Measurements from ENCODE around the gene FCHO2.
"Not testable (repeated sequence)": the region's sequence is repeated elsewhere in the genome, so short reads cannot be mapped to it uniquely, and the experiment has no call there.

Gene FCHO2

GRCh38 chr5:73022471-73023169 lies 66.8 kb downstream of the FCHO2 start:
- no peak overlapping the region for H3K4me2 ChIP-seq (ENCODE audit: low read length)
- no peak overlapping the region for H3K4me3 ChIP-seq (ENCODE audit: low read length)
- no peaks in the 10 kb centered on the region for H4K20me1 ChIP-seq (ENCODE audit: insufficient read depth, low read length)
- TF ChIP-seq, protein P1, sequence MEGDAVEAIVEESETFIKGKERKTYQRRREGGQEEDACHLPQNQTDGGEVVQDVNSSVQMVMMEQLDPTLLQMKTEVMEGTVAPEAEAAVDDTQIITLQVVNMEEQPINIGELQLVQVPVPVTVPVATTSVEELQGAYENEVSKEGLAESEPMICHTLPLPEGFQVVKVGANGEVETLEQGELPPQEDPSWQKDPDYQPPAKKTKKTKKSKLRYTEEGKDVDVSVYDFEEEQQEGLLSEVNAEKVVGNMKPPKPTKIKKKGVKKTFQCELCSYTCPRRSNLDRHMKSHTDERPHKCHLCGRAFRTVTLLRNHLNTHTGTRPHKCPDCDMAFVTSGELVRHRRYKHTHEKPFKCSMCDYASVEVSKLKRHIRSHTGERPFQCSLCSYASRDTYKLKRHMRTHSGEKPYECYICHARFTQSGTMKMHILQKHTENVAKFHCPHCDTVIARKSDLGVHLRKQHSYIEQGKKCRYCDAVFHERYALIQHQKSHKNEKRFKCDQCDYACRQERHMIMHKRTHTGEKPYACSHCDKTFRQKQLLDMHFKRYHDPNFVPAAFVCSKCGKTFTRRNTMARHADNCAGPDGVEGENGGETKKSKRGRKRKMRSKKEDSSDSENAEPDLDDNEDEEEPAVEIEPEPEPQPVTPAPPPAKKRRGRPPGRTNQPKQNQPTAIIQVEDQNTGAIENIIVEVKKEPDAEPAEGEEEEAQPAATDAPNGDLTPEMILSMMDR (IDR thresholded peaks at IDR 0.05; ENCODE audit: low read depth, low read length): no peak
- TF ChIP-seq EZH2phosphoT487 (IDR thresholded peaks at IDR 0.05; ENCODE audit: low read depth): no peak
- no peak overlapping the region for H3K9ac ChIP-seq (ENCODE audit: low read length)
- no peaks in the 10 kb centered on the region for H3K36me3 ChIP-seq (replicated peaks; ENCODE audit: low read depth, low read length)
- H3K27ac ChIP-seq (ENCODE audit: low read length): no peak overlapping the region
- no peaks in the 10 kb centered on the region for H3K27me3 ChIP-seq (ENCODE audit: low read depth, low read length)
- no peaks in the 10 kb centered on the region for H3K4me1 ChIP-seq (ENCODE audit: low read length)
- H3K79me2 ChIP-seq (ENCODE audit: low read length): no peaks in the 10 kb centered on the region
- H2AFZ ChIP-seq (ENCODE audit: low read depth, low read length): no peak overlapping the region
- no peaks in the 10 kb centered on the region for H3K9me3 ChIP-seq (ENCODE audit: insufficient read depth, low read length)

- not testable (repeated sequence) for H3K4me1 ChIP-seq (ENCODE audit: low read length); H3K79me2 ChIP-seq (ENCODE audit: low read length); H3K9ac ChIP-seq (ENCODE audit: low read length); H3K4me2 ChIP-seq (ENCODE audit: low read length); H3K27me3 ChIP-seq (ENCODE audit: low read depth, low read length); H2AFZ ChIP-seq (ENCODE audit: low read depth, low read length); H3K4me3 ChIP-seq (ENCODE audit: low read length); H4K20me1 ChIP-seq (ENCODE audit: insufficient read depth, low read length); H3K36me3 ChIP-seq (replicated peaks; ENCODE audit: low read depth, low read length); H3K9me3 ChIP-seq (ENCODE audit: insufficient read depth, low read length); H3K27ac ChIP-seq (ENCODE audit: low read length)
Measured at GRCh38 chr5:73024946-73025544, 69.2 kb downstream of the FCHO2 start.

DNA sequence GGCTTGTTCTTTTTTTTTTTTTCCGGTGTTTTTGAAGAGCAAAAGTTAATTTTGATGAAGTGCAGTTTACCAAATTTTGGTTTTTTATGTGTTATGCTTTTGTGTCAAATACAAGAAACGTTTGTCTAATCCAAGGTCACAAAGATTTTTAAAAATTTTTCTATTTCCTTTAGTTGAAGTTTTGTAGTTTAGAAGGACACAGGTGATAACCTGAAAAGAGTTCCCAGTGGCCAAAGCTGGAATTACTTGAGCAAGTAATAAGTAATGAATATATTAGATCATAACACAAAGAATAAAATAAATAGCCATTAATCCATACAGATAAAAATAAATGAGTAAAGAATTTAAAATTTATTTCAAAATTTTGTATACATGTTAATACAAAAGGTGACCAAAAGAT lies 71.5 kb downstream of the FCHO2 start:
- no peaks in the 10 kb centered on the region for H3K9me3 ChIP-seq (ENCODE audit: insufficient read depth, low read length)
- no peak overlapping the region for H3K27ac ChIP-seq (ENCODE audit: low read length)
- H3K4me2 ChIP-seq (ENCODE audit: low read length): no peak overlapping the region
- no peak overlapping the region for H2AFZ ChIP-seq (ENCODE audit: low read depth, low read length)
- H3K27me3 ChIP-seq (ENCODE audit: low read depth, low read length): no peaks in the 10 kb centered on the region
- no peak for TF ChIP-seq EZH2phosphoT487 (IDR thresholded peaks at IDR 0.05; ENCODE audit: low read depth)
- TF ChIP-seq, protein P1 (IDR thresholded peaks at IDR 0.05; ENCODE audit: low read depth, low read length): no peak
- no peaks in the 10 kb centered on the region for H4K20me1 ChIP-seq (ENCODE audit: insufficient read depth, low read length)
- H3K4me1 ChIP-seq (ENCODE audit: low read length): no peaks in the 10 kb centered on the region
- H3K79me2 ChIP-seq (ENCODE audit: low read length): no peaks in the 10 kb centered on the region
- no peak overlapping the region for H3K9ac ChIP-seq (ENCODE audit: low read length)
- H3K4me3 ChIP-seq (ENCODE audit: low read length): no peak overlapping the region
- H3K36me3 ChIP-seq (replicated peaks; ENCODE audit: low read depth, low read length): no peaks in the 10 kb centered on the region

DNA sequence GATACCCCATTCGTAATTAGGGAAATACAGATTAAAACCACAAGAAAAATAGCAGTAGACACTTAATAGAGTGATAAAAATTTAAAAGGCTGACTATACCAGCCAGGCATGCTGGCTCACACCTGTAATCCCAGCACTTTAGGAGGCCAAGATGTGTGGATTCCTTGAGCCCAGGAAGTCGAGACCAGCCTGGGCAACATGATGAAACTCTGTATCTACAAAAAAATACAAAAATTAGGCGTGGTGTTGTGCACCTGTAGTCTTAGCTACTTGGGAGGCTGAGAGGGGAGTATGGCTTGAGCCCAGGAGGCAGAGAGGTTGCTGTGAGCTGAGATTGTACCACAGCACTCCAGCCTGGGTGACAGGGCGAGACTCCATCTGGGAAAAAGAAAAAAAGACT lies 72.0 kb downstream of the FCHO2 start:
- Histone ChIP-seq H3K27ac (ENCODE audit: low read length) (no peak overlapping the region), H3K36me3 (replicated peaks; ENCODE audit: low read depth, low read length) (no peaks in the 10 kb centered on the region), H4K20me1 (ENCODE audit: insufficient read depth, low read length) (no peaks in the 10 kb centered on the region), H3K9ac (ENCODE audit: low read length) (no peak overlapping the region), H3K27me3 (ENCODE audit: low read depth, low read length) (no peaks in the 10 kb centered on the region), H3K4me3 (ENCODE audit: low read length) (no peak overlapping the region), H3K4me2 (ENCODE audit: low read length) (no peak overlapping the region), H3K4me1 (ENCODE audit: low read length) (no peaks in the 10 kb centered on the region), H3K79me2 (ENCODE audit: low read length) (no peaks in the 10 kb centered on the region), H3K9me3 (ENCODE audit: insufficient read depth, low read length) (no peaks in the 10 kb centered on the region), H2AFZ (ENCODE audit: low read depth, low read length) (no peak overlapping the region)
- no peak for TF ChIP-seq EZH2phosphoT487 (IDR thresholded peaks at IDR 0.05; ENCODE audit: low read depth)
- TF ChIP-seq, protein P1 (IDR thresholded peaks at IDR 0.05; ENCODE audit: low read depth, low read length): no peak
